ENCODE results near the gene RCN1.

GRCh38 chr11:32071811-32072210, 19.1 kb upstream of the RCN1 start:
- TF ChIP-seq POLR2A (IDR thresholded peaks at IDR 0.05; ENCODE audit: low read length) (no peak), GATA1 (IDR thresholded peaks at IDR 0.05; ENCODE audit: low read depth, low read length) (no peak)

Data from erythroblast (primary cell).